Trophoblast cell (in vitro differentiated cells and primary cell): ENCODE data around the gene CAMK4.
A peak's percentile ranks its signal among the peaks of the same experiment; 100 is the strongest.

Experiments
- DNase-seq, 2 donors: peaks; one replicate each; pipeline ENCODE4 v3.0.0-alpha.2; 2016
- H2AFZ ChIP-seq: 2 replicates; pipeline ENCODE4 v1.6.1; 2013; ENCODE audit warnings: low read length, moderate library complexity, mild to moderate bottlenecking; ENCODE audit not compliant: insufficient read depth, poor library complexity
- H2AK5ac ChIP-seq: 2 replicates; pipeline ENCODE4 v1.6.1; 2013; ENCODE audit warnings: mild to moderate bottlenecking, low read length
- H2BK120ac ChIP-seq: 2 replicates; pipeline ENCODE4 v1.6.1; 2013; ENCODE audit warnings: low read length, mild to moderate bottlenecking, moderate library complexity; ENCODE audit not compliant: insufficient read depth, poor library complexity
- H2BK12ac ChIP-seq: 2 replicates; pipeline ENCODE4 v1.6.1; 2013; ENCODE audit warnings: mild to moderate bottlenecking, low read length, moderate library complexity
- H2BK5ac ChIP-seq: 2 replicates; pipeline ENCODE4 v1.6.1; 2013; ENCODE audit warnings: low read length, low read depth, moderate library complexity, mild to moderate bottlenecking; ENCODE audit not compliant: poor library complexity
- H3K14ac ChIP-seq: 2 replicates; pipeline ENCODE4 v1.6.1; 2013; ENCODE audit warnings: mild to moderate bottlenecking, low read length
- H3K18ac ChIP-seq: 2 replicates; pipeline ENCODE4 v1.6.1; 2013; ENCODE audit warnings: mild to moderate bottlenecking, low read length
- H3K23ac ChIP-seq: 2 replicates; pipeline ENCODE4 v1.6.1; 2013; ENCODE audit warnings: low read length
- H3K27ac ChIP-seq: 2 replicates; pipeline ENCODE4 v1.5.1; 2013; ENCODE audit warnings: low read depth, mild to moderate bottlenecking, inconsistent platforms, low read length, moderate library complexity
- H3K27me3 ChIP-seq: 2 replicates; pipeline ENCODE4 v1.6.1; 2013; ENCODE audit warnings: inconsistent platforms, mild to moderate bottlenecking, low read length, moderate library complexity; ENCODE audit not compliant: insufficient read depth
- H3K36me3 ChIP-seq, 2 experiments: 1 replicate in 1 of 2; 2 replicates in 1 of 2; pipeline ENCODE4 v1.6.1; 2013; ENCODE audit warnings: low read length in 2 of 2, mild to moderate bottlenecking in 2 of 2, moderate library complexity in 1 of 2; ENCODE audit not compliant: insufficient read depth in 2 of 2, control insufficient read depth in 1 of 2
- H3K4ac ChIP-seq: 2 replicates; pipeline ENCODE4 v1.6.1; 2013; ENCODE audit warnings: low read depth, mild to moderate bottlenecking, low read length, moderate library complexity
- H3K4me1 ChIP-seq, 2 experiments: 1 replicate in 1 of 2; 2 replicates in 1 of 2; pipeline ENCODE4 v1.6.1; 2013; ENCODE audit warnings: low read length in 2 of 2, mild to moderate bottlenecking in 2 of 2, moderate library complexity in 1 of 2; ENCODE audit not compliant: insufficient read depth in 2 of 2, control insufficient read depth in 1 of 2
- H3K4me2 ChIP-seq: 2 replicates; pipeline ENCODE4 v1.6.1; 2013; ENCODE audit warnings: inconsistent platforms, mild to moderate bottlenecking, low read length, moderate library complexity
- H3K4me3 ChIP-seq: 2 replicates; pipeline ENCODE4 v1.5.1; 2013; ENCODE audit warnings: mild to moderate bottlenecking, low read depth, low read length, inconsistent platforms
- H3K79me1 ChIP-seq: one replicate; pipeline ENCODE4 v1.6.1; 2013; ENCODE audit warnings: low read length
- H3K79me2 ChIP-seq: 2 replicates; pipeline ENCODE4 v1.6.1; 2013; ENCODE audit warnings: low read length, mild to moderate bottlenecking; ENCODE audit not compliant: control insufficient read depth, insufficient read depth, poor library complexity
- H3K9ac ChIP-seq: 2 replicates; pipeline ENCODE4 v1.6.1; 2013; ENCODE audit warnings: mild to moderate bottlenecking, low read length
- H3K9me3 ChIP-seq: 2 replicates; pipeline ENCODE4 v1.6.1; 2013; ENCODE audit warnings: low read depth, mild to moderate bottlenecking, control low read depth, inconsistent platforms, low read length; ENCODE audit not compliant: insufficient read depth
- H4K12ac ChIP-seq: 2 replicates; pipeline ENCODE4 v1.6.1; 2013; ENCODE audit warnings: low read depth, mild to moderate bottlenecking, low read length, moderate library complexity
- H4K8ac ChIP-seq: 2 replicates; pipeline ENCODE4 v1.6.1; 2013; ENCODE audit warnings: low read depth, mild to moderate bottlenecking, low read length, moderate library complexity
- H4K91ac ChIP-seq: one replicate; pipeline ENCODE4 v1.6.1; 2013; ENCODE audit warnings: low read depth, mild to moderate bottlenecking, low read length, moderate library complexity
- WGBS: extraction: QIAGEN DNeasy Blood & Tissue Kit; methylation state at CpG from one replicate; pipeline ENCODE4 v1.1.7; 2013; ENCODE audit warnings: missing lambda C conversion rate; ENCODE audit not compliant: insufficient read length, insufficient coverage; ENCODE audit errors: extremely low coverage; 5-methylcytosine and 5-hydroxymethylcytosine counted together

Gene CAMK4

GRCh38 chr5:111366388-111366787 is 142.2 kb downstream of the CAMK4 start:
- Histone ChIP-seq H3K23ac (no peak overlapping the region), H3K4me2 (no peak overlapping the region), H2BK12ac (no peak overlapping the region), H4K91ac (no peak overlapping the region), H3K79me1 (no peaks in the 10 kb centered on the region), H3K4me1 (no peaks in the 10 kb centered on the region), H3K14ac (no peak overlapping the region), H4K12ac (no peak overlapping the region), H3K79me2 (no peaks in the 10 kb centered on the region), H3K4me3 (no peak overlapping the region), H2AFZ (no peak overlapping the region), H3K36me3 (no peaks in the 10 kb centered on the region), H3K18ac (no peak overlapping the region), H3K9ac (no peak overlapping the region), H4K8ac (no peak overlapping the region), H3K27me3 (no peaks in the 10 kb centered on the region), H2BK5ac (no peak overlapping the region), H3K27ac (no peak overlapping the region), H3K4ac (no peak overlapping the region), H3K9me3 (no peaks in the 10 kb centered on the region), H2AK5ac (no peak overlapping the region), H2BK120ac (no peak overlapping the region)
- DNase-seq = no peak

- Histone ChIP-seq H3K18ac (no peak overlapping the region), H4K8ac (no peak overlapping the region), H3K4me2 (no peak overlapping the region), H3K9ac (no peak overlapping the region), H4K91ac (no peak overlapping the region), H3K79me2 (no peaks in the 10 kb centered on the region), H3K36me3 (no peaks in the 10 kb centered on the region), H2AFZ (no peak overlapping the region), H3K4me3 (no peak overlapping the region), H2BK5ac (no peak overlapping the region), H3K79me1 (no peaks in the 10 kb centered on the region), H3K14ac (no peak overlapping the region), H3K9me3 (no peaks in the 10 kb centered on the region), H4K12ac (no peak overlapping the region), H2AK5ac (no peak overlapping the region), H2BK12ac (no peak overlapping the region), H3K23ac (no peak overlapping the region), H2BK120ac (no peak overlapping the region), H3K27ac (no peak overlapping the region), H3K4ac (no peak overlapping the region), H3K4me1 (no peaks in the 10 kb centered on the region), H3K27me3 (no peaks in the 10 kb centered on the region)
- no CpG with 5 or more reads among the region's 3 CpGs for WGBS
- DNase-seq = peak; percentile 84
Measured at GRCh38 chr5:111367115-111367514, 142.9 kb downstream of the CAMK4 start.

- Histone ChIP-seq H2AFZ (no peak overlapping the region), H2BK5ac (no peak overlapping the region), H3K4me3 (no peak overlapping the region), H3K4ac (no peak overlapping the region), H2AK5ac (no peak overlapping the region), H3K27ac (no peak overlapping the region), H3K18ac (no peak overlapping the region), H4K8ac (no peak overlapping the region), H3K36me3 (no peaks in the 10 kb centered on the region), H3K9me3 (no peaks in the 10 kb centered on the region), H4K91ac (no peak overlapping the region), H3K79me2 (no peaks in the 10 kb centered on the region), H3K9ac (no peak overlapping the region), H3K23ac (no peak overlapping the region), H3K4me2 (no peak overlapping the region), H2BK120ac (no peak overlapping the region), H4K12ac (no peak overlapping the region), H3K4me1 (no peaks in the 10 kb centered on the region), H3K27me3 (no peaks in the 10 kb centered on the region), H3K79me1 (no peaks in the 10 kb centered on the region), H3K14ac (no peak overlapping the region), H2BK12ac (no peak overlapping the region)
- no CpG with 5 or more reads among the region's 1 CpG for WGBS
- no peak for DNase-seq
Measured at GRCh38 chr5:111372799-111373198, 148.6 kb downstream of the CAMK4 start.

GRCh38 chr5:111374380-111374779 is 150.2 kb downstream of the CAMK4 start:
- Histone ChIP-seq H2BK120ac (no peak overlapping the region), H2BK12ac (no peak overlapping the region), H4K91ac (no peak overlapping the region), H3K79me1 (no peaks in the 10 kb centered on the region), H3K27me3 (no peaks in the 10 kb centered on the region), H4K8ac (no peak overlapping the region), H3K36me3 (no peaks in the 10 kb centered on the region), H3K9me3 (no peaks in the 10 kb centered on the region), H3K23ac (no peak overlapping the region), H2AK5ac (no peak overlapping the region), H3K9ac (no peak overlapping the region), H3K4me2 (no peak overlapping the region), H3K4ac (no peak overlapping the region), H3K4me1 (no peaks in the 10 kb centered on the region), H3K79me2 (no peaks in the 10 kb centered on the region), H2BK5ac (no peak overlapping the region), H2AFZ (no peak overlapping the region), H4K12ac (no peak overlapping the region), H3K14ac (no peak overlapping the region), H3K27ac (no peak overlapping the region), H3K18ac (no peak overlapping the region), H3K4me3 (no peak overlapping the region)
- no CpG with 5 or more reads among the region's 4 CpGs for WGBS
- no peak for DNase-seq
